HFFc6 (cell line): ENCODE measurements around the gene TWIST2. TPM values are rescaled to one million over a fixed set of nuclear protein-coding genes. Genes with fewer than 3 reads are reported as not detected.

Experiments used
- DNase-seq: peaks from one replicate; pipeline ENCODE4 v3.0.0-alpha.2; 2018
- H3K27ac Mint-ChIP-seq: 2 replicates; pipeline ENCODE4 v1.8.0; 2020; ENCODE audit warnings: mild to moderate bottlenecking, mixed read lengths
- H3K27me3 Mint-ChIP-seq: 2 replicates; pipeline ENCODE4 v1.8.0; 2021; ENCODE audit warnings: mild to moderate bottlenecking, moderate library complexity, mixed read lengths; ENCODE audit not compliant: insufficient read depth
- H3K36me3 Mint-ChIP-seq: 2 replicates; pipeline ENCODE4 v1.8.0; 2021; ENCODE audit warnings: low read depth, mixed read lengths
- H3K4me1 Mint-ChIP-seq: 2 replicates; pipeline ENCODE4 v1.8.0; 2020; ENCODE audit warnings: low read depth, mixed read lengths
- H3K4me3 Mint-ChIP-seq: 2 replicates; pipeline ENCODE4 v1.8.0; 2020; ENCODE audit warnings: mild to moderate bottlenecking, moderate library complexity, mixed read lengths
- H3K9me3 Mint-ChIP-seq: 2 replicates; pipeline ENCODE4 v1.8.0; 2020; ENCODE audit warnings: mild to moderate bottlenecking, mixed read lengths
- CTCF ChIP-seq: fragments of 200-600 bp; sonication (generic); IDR thresholded peaks from 2 replicates; pipeline ENCODE4 v1.5.0; 2021; ENCODE audit warnings: antibody characterized with exemption, mild to moderate bottlenecking
- total RNA-seq, 6 experiments: library from RNA; stranded (reverse); fragmentation: NEBNext Ultra II Directional; extraction: Animal tissue kit (Norgen Biotek cat#: 25700); gene quantifications; 2 replicates in 1 of 6; 3 replicates in 5 of 6; pipeline ENCODE4 v1.2.3, GENCODE V29; 2021

TWIST2 gene
- total RNA-seq, 6 experiments from 2014 or later, result 127 to 146 (median 137) TPM

- H3K27ac Mint-ChIP-seq, result no peak overlapping the region
- H3K4me1 Mint-ChIP-seq, result peaks cover 24% of the 10 kb centered on the region
- no peaks in the 10 kb centered on the region for H3K36me3 Mint-ChIP-seq
- no peaks in the 10 kb centered on the region for H3K9me3 Mint-ChIP-seq
- peaks cover 28% of the 10 kb centered on the region for H3K27me3 Mint-ChIP-seq
- H3K4me3 Mint-ChIP-seq, result no peak overlapping the region; the same call in 1 of the 2 replicates
- TF ChIP-seq CTCF, result no peak
- DNase-seq, result no peak
Observed at GRCh38 chr2:238924796-238925195, 76.9 kb downstream of the TWIST2 start.

GRCh38 chr2:238925281-238925680 lies 77.4 kb downstream of the TWIST2 start:
- Mint-ChIP-seq H3K4me1 (peaks cover 23% of the 10 kb centered on the region), H3K27me3 (peaks cover 24% of the 10 kb centered on the region), H3K36me3 (no peaks in the 10 kb centered on the region), H3K4me3 (no peak overlapping the region; the same call in 1 of the 2 replicates), H3K27ac (no peak overlapping the region), H3K9me3 (no peaks in the 10 kb centered on the region)
- DNase-seq, result no peak
- TF ChIP-seq CTCF, result no peak

GRCh38 chr2:238925816-238926521 lies 78.1 kb downstream of the TWIST2 start:
- H3K27ac Mint-ChIP-seq, result no peak overlapping the region; the same call in 1 of the 2 replicates
- peaks cover 17% of the 10 kb centered on the region for H3K4me1 Mint-ChIP-seq

GRCh38 chr2:238926761-238927611 lies 79.1 kb downstream of the TWIST2 start:
- Mint-ChIP-seq H3K4me1 (peaks cover 16% of the 10 kb centered on the region), H3K36me3 (no peaks in the 10 kb centered on the region), H3K27ac (no peak overlapping the region; the same call in 1 of the 2 replicates), H3K27me3 (peaks cover 16% of the 10 kb centered on the region), H3K4me3 (no peak overlapping the region), H3K9me3 (no peaks in the 10 kb centered on the region)
- TF ChIP-seq CTCF, result no peak
- DNase-seq, result no peak

More at GRCh38 chr2:238925816-238926521, 78.1 kb downstream of the TWIST2 start:
- no peak for DNase-seq
- peaks cover 17% of the 10 kb centered on the region for H3K27me3 Mint-ChIP-seq
- TF ChIP-seq CTCF, result no peak
- no peaks in the 10 kb centered on the region for H3K9me3 Mint-ChIP-seq
- H3K4me3 Mint-ChIP-seq, result no peak overlapping the region
- no peaks in the 10 kb centered on the region for H3K36me3 Mint-ChIP-seq

- Mint-ChIP-seq H3K9me3 (no peaks in the 10 kb centered on the region), H3K4me1 (peaks cover 16% of the 10 kb centered on the region), H3K36me3 (no peaks in the 10 kb centered on the region), H3K27me3 (peaks cover 8% of the 10 kb centered on the region), H3K4me3 (no peak overlapping the region), H3K27ac (no peak overlapping the region)
- TF ChIP-seq CTCF, result no peak
- no peak for DNase-seq
Observed at GRCh38 chr2:238927746-238928519, 80.0 kb downstream of the TWIST2 start.
